Panc1 (cell line): ENCODE measurements around the gene IL11.

Source experiments
- CTCF ChIP-seq: fragments of 450-650 bp; IDR thresholded peaks from 2 replicates; pipeline ENCODE4 v1.5.1; 2017; ENCODE audit warnings: mild to moderate bottlenecking
- POLR2AphosphoS5 ChIP-seq: IDR thresholded peaks from 2 replicates; pipeline ENCODE4 v1.6.1; 2012; ENCODE audit warnings: mild to moderate bottlenecking, low read depth, low read length, moderate library complexity
- SIN3A ChIP-seq: IDR thresholded peaks from 2 replicates; pipeline ENCODE4 v1.6.1; 2012; ENCODE audit warnings: low read depth, mild to moderate bottlenecking, low read length, moderate library complexity, borderline replicate concordance; ENCODE audit not compliant: insufficient read depth

- no peak for TF ChIP-seq CTCF
- no peak for TF ChIP-seq SIN3A
- no peak for TF ChIP-seq POLR2AphosphoS5
These were observed 50.5 kb downstream of the IL11 start for GRCh38 chr19:55319785-55320184.
